Sciatic nerve (tissue), 2 donors: Measurements from ENCODE around the gene FRAS1. TPM values are rescaled to one million over a fixed set of nuclear protein-coding genes. Genes with fewer than 3 reads are reported as not detected.
A peak's percentile ranks its signal among the peaks of the same experiment; 100 is the strongest.
"Not testable (repeated sequence)": the region's sequence is repeated elsewhere in the genome, so short reads cannot be mapped to it uniquely, and the experiment has no call there.

ENCODE experiments used
- ATAC-seq: fragments of 200-7000 bp; cut with Tn5 transposase; one replicate; pipeline ENCODE4 v1.9.1; 2020; ENCODE audit warnings: mild to moderate bottlenecking, moderate library complexity
- DNase-seq: peaks from one replicate; pipeline ENCODE4 v3.0.0-alpha.2; 2020; ENCODE audit warnings: low spot score
- intact Hi-C: fragments of 100-400 bp; cut with DNase I; formaldehyde crosslinking; loops from one replicate; pipeline ENCODE4 v1.14.2; 2022
- total RNA-seq: library from RNA; stranded (reverse); fragmentation: NEBNext Ultra II Directional; extraction: Animal tissue kit (Norgen Biotek cat#: 25700); gene quantifications from one replicate; pipeline ENCODE4 v1.2.1, GENCODE V29; 2021
- donor health status: DM: no; HTN: no; CAD: no.
- donor health status: DM: no; HTN: no; CAD: no.

Gene FRAS1
- total RNA-seq, 1 donor from 2014 or later: 9.7 TPM

DNA sequence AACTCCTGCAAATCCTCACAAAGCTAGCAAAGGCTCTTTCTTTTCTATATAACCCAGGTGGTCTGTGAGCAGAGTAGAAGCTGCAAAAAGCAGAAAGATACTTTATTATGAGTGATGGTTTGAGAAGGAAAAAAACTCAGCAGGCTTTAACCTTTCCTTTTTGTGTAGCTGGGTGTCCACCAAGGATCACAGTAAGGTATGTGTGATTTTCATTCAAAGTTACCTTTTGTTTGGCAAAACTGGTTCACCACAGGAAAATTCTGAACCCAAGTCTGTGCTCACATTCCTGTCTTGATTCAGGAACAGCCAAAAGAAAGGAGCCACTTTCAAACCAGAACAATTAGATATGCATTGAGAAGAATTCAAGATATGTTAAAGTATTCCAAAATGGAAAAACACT is 35.7 kb downstream of the FRAS1 start:
- intact Hi-C loops: no loop called here
- ATAC-seq (no peak), DNase-seq (no peak)

DNA sequence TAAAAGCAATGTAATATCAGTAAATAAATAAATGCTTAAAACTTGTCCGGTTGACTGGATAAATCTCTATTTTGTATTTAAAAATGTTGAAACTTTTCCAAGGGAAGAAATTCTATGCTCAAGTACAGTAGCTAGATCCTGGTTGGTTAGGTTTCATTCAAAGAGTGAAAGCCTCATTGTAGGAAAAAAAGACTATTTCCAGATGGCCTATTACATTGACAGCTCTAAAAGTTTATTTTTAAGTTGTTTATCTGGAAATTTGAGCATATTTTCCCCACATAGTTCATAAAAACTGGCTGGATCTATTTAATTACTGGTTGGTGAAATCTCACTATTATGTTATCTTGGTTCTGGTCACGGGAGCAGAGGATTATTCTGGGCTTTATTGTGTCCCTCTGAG is 38.0 kb downstream of the FRAS1 start:
- DNase-seq: no peak
- no peak for ATAC-seq
- intact Hi-C loops: no loop called here

DNA sequence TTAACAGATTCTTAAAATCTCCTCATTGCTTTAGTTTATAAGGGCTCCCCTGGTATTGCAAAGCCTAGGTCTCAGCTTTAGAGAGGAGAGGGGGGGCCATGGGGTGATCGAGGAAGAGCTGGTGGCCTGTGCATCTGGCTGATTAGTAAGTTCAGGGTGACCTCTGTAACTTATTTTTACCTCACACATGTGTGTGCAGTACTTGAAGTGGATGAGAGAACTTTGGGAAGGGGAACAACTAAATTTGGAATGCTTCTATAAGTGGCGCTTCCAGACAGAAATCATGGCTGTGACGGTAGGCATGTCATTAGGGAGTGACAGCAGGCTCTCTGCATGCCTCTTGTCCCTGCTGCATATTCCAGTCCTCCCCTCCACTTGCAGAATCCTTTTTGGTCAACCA is 41.9 kb downstream of the FRAS1 start:
- no peak for DNase-seq
- ATAC-seq: no peak
- intact Hi-C loops: no loop called here

DNA sequence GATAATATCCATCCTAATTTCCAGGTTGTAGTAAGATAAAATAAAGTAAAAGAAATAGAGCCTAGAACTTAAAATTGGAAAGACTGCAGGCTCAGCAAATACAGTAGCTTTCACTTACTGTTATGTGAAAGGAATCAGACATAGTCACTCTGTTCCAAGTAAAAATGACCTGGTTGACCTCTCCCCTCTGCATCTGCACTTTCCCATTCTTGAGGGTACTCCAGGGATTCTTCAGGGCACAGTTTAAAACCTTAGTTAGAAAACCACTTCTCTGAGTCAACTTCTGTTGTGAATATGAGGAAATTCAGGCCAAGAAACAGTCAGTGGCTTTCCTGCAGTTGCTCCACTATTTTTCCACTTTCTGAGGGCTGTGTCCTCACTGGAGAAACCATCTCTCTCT is 42.9 kb downstream of the FRAS1 start:
- intact Hi-C loops: no loop called here
- DNase-seq: no peak
- peak; percentile 93 for ATAC-seq

DNA sequence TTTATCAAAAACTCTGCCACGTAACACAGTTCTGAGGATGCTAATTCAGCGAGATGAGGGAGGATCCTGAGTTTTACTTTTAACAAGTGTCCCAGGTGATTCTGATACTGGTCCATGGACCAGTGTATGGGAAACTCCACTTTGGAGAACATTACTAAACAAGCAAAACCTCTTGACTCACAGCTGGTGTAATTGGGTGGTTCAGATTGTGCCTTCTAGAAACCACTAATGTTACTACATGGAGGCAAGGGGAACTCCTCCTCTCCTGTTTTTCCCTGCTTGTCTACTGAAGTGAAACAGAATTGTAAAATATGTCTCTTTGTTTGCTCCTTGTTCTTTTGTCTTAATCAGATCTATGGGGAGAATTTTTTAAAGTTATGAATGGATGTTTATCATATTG is 62.6 kb downstream of the FRAS1 start:
- no peak for ATAC-seq
- intact Hi-C loops: no loop called here
- DNase-seq: no peak

GRCh38 chr4:78120144-78120880 is 63.2 kb downstream of the FRAS1 start:
- ATAC-seq: no peak
- intact Hi-C loops: no loop called here
- DNase-seq: no peak

DNA sequence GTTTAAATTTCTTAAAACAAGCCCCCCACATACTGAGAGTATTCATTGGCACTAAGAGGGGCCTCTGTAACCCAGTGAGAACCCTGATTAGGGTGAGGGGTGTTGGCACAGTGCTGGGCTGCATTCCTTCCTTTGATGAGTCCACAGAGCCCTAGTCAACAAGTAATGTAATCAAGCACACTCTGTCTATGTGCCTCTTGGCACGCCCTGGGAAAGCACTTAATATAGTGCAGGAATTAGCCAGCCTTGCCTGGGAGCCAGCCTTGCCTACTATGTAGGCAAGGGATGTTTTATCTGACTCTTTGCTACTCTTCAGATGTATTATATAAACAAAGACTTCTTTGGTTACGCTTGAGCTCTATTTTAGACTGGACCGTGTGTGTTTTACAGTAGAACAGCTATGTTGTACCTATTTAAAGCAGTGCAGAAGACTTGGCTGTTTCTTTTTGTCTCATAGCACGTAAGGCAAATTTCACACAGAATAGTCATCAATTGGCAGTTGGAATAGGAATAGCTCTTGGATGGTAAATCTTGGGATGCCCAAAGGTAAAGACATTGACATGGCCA is 64.3 kb downstream of the FRAS1 start:
- intact Hi-C loops: no loop called here
- ATAC-seq (peak; percentile 32), DNase-seq (no peak)

- DNase-seq, intact Hi-C loops, ATAC-seq: not testable (repeated sequence)
Observed at GRCh38 chr4:78125834-78126331, 68.8 kb downstream of the FRAS1 start.

- ATAC-seq (no peak), DNase-seq (no peak)
- intact Hi-C loops: no loop called here
Observed at GRCh38 chr4:78129383-78130108, 72.4 kb downstream of the FRAS1 start.

GRCh38 chr4:78131403-78131802 is 74.3 kb downstream of the FRAS1 start:
- intact Hi-C loops: no loop called here
- no peak for ATAC-seq
- no peak for DNase-seq

- DNase-seq (no peak), ATAC-seq (no peak)
Observed at GRCh38 chr4:78136109-78137081, 79.3 kb downstream of the FRAS1 start.

DNA sequence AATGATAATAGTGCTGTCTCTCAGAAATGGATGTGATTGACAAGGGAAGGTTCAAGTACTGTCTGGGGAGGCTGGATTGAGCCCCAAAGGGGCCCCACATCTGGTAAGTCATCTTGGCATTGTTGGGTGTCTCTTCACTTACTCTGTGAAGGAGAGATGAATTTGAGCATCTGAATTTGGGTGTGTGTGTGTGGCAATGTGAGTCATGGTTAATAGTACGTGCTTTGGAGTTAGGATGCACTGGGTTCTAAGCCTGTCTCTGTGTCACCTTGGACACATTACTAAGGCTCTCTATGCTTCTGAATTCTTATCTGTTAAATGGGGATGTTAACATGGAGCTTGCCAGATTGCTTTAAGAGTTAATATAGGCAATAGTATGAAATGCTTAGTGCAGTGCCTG is 80.4 kb downstream of the FRAS1 start:
- intact Hi-C loops: no loop called here
- ATAC-seq (no peak), DNase-seq (no peak)

More at GRCh38 chr4:78136109-78137081, 79.3 kb downstream of the FRAS1 start:
- intact Hi-C loops: no loop called here

- DNase-seq (no peak), ATAC-seq (no peak)
- intact Hi-C loops: no loop called here
Observed at GRCh38 chr4:78138252-78138651, 81.1 kb downstream of the FRAS1 start.

- intact Hi-C loops: no loop called here
Observed at GRCh38 chr4:78143634-78144033, 86.5 kb downstream of the FRAS1 start.

GRCh38 chr4:78145008-78145407 is 87.9 kb downstream of the FRAS1 start:
- intact Hi-C loops: no loop called here
- ATAC-seq (no peak), DNase-seq (no peak)

More at GRCh38 chr4:78143634-78144033, 86.5 kb downstream of the FRAS1 start:
- ATAC-seq (no peak), DNase-seq (no peak)

DNA sequence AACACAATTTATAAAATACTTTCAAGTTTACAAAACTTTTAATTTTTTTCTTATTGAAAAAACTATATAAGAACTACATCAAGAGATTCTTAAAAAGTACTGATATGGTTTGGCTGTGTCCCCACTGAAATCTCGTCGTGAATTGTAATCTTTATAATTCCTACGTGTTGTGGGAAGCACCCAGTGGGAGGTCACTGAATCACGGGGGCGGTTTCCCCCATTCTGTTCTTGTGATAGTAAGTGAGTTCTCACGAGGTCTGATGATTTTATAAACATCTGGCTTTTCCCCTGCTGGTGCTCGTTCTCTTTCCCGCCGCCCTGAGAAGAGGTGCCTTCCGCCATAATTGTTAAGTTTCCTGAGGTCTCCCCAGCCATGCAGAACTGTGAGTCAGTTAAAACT is 88.5 kb downstream of the FRAS1 start:
- DNase-seq (no peak), ATAC-seq (no peak)
- intact Hi-C loops: no loop called here

GRCh38 chr4:78149751-78150542 is 92.8 kb downstream of the FRAS1 start:
- intact Hi-C loops: no loop called here
- ATAC-seq (no peak), DNase-seq (no peak)

DNA sequence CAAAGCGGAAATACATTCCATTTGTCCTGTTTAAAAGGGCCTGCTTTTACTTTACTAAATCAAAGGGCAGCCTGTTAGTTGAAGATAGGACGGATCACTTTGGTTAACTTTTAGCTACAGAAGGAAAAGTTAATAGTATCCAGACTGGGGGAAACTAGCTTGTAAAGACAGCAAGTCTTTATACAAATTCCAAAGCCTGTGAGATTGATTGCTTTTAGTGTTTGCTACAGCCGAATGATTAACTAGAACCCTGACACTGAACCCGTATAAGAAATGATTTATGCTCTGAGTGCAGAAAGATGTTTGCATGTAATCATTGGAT is 93.4 kb downstream of the FRAS1 start:
- DNase-seq: no peak
- no peak for ATAC-seq
- intact Hi-C loops: no loop called here
